ENCODE results near the gene TMEM50A.
"Not testable (repeated sequence)": the region's sequence is repeated elsewhere in the genome, so short reads cannot be mapped to it uniquely, and the experiment has no call there.

TMEM50A gene

DNA sequence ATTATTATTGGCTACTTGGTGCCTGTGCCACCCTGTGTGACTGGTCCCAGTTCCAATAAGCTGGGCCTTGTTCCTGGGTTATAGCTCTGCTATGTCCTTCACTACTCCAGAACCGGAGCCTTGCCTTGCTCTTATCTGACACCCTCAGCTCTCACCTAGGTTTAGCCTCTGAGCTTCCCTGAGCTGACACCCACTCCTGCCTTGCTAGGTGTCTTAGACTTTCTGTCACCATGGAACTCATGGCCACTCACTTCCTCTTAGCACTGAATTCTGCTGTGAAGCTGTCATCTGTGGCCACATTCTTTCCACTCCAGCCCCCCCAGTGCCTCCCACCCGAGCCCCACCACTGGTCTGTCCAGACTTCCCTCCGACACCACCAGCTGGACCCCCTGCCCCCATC, 51.6 kb downstream of the TMEM50A start:
- DNase-seq, result not testable (repeated sequence)

DNA sequence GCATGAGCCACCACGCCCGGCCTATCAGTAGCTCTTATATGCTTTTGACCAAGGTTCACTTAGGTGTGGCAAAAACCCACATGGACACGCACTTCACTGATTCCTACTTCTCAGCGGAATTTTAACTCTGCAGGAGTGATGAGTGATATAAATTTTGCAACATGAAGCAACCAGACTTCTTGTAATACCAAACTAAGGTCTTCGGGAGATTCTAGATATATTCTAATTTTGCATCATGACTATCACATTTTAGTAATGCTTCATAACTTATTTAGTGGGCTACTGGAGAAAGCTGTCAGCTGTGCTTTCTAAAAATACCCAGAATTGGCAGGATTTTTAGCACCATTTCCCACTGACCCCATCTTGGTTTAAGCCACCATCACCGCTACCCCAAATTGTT, 54.7 kb downstream of the TMEM50A start:
- no peak for DNase-seq

DNA sequence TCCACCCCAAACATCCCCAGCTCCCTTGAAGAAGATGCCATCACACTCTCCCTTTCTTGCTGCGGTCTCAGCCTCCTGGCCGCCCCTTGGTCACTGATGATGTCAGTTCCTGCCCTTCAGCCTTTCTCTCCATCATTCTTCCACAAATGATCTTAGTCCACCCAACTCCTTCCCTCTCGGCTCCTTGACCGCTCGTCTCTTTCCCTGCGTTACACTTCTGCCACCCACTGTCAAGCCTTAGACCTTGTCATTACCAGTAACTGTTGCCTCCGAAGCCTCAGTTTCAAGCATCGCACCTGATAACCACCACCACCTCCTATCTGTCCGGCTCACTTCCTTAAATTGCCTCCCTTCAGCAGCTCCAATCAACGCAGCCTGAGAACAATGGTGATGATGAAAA, 59.4 kb downstream of the TMEM50A start:
- DNase-seq, result not testable (repeated sequence)

DNA sequence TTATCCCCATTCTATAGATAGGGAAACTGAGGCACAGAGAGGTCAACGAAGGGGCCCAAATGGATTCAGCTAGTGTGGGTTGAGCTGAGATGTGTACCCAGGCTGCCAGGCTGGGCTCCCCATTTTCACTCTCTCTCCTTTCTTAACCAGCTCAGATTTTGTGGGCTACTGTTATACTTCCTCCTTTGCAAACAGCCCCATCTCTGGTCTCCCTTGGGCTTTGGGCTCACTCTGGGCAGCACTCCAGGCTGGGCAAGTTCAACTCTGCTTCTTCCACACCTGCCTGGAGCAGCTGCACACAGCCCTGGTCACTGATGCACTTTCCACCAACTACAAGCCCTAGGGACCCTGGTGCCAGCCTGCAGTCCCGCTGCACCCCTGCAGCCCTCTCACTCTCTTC, 59.9 kb downstream of the TMEM50A start:
- DNase-seq, result not testable (repeated sequence)

DNA sequence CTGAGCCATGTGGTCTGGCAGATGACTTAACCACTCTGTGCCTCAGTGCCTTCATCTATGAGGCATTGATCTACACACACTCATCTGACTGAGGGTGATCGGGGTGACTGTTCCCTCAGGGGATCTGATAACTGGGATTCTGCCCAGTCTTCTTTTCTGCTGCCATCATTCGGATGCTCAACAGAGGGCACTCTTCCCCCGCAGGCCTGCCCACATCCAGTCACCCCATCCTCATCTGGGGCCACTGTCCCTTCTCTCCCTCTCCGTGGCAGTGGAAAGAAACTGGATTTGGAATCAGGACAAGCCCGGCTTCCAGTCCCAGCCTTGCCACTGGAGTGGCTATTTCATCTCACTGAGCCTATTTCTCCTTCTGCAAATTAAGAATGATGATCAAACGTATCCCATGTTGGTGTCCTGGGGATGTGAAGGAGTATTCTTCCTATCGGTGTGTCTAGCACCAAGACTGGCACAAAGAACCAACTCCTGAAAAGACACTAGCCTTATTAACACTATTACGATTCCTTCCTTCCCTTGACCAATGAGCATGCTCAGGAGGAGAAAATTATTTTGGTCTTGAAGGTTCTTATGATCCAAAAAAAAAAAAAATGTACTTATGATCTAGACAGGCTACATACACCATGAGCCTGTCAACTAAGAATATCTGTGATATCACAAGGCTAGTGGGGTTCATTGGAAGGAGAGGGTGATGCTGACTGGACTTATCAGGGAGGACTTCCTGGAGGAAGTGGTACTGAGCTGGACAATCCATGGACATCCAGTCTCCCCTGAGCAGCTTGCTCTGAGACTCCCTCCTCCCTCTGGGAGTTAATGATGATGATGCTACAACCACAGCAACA, 65.0 kb downstream of the TMEM50A start:
- DNase-seq, result peak; percentile 16

DNA sequence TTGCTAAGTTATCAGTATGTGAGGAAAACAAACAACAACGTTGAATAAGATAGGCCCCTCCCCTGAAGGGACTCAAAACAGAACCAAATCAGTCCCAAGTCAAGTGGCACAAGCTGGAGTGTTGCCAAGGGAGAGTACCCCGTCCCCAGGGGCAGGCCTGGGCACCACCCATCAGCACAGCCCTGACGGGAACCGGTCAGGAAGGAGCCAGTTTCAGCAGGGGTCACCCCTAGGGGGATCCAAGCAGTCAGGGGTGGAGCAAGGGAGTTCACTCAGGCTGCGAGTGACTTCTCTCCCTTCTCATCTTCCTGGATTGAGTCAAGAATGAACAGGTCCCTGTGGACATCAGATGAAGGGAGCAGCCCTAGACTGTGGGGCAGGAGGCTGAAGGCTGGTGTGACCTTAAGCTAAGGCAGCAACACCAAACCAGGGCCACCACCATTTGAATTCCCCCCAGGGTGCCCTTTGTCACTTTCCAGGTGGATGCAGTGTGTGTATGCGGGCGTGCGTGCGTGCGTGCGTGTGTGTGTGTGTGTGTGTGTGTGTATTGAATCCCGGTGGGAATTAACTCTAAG, 67.7 kb downstream of the TMEM50A start:
- DNase-seq, result not testable (repeated sequence)

DNA sequence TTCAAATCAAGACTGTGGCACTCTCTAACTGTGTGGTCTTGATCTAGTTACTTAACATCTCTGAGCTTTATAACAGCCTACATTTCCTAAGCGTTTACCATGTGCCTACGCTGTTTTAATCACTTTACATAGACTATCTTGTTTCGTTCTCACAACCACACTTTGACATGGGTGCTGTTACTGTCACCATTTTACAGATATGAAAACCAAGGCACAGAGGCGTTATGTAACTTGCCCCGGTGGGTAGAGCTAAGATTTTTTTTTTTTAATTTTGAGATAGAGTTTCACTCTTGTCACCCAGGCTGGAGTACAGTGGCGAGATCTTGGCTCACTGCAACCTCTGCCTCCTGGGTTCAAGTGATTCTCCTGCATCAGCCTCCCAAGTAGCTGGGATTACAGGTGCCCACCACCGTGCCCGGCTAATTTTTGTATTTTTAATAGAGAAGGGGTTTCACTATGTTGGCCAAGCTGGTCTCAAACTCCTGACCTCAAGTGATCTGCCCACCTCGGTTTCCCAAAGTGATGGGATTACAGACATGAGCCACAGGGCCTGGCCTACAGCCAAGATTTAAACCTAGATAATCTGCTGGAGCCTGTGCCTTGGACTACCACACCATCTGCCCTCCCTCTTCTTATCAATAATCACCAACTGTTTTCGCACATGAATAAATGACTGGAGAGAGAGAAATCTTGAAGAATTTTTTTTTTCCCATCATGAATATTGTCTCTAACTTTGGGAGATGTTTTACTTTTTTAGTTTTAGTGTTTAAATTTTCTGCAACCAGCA, 71.7 kb downstream of the TMEM50A start:
- not testable (repeated sequence) for DNase-seq

Measured in stimulated activated CD4-positive, alpha-beta T cell treated with anti-CD3 and anti-CD28 coated beads, Interleukin-15, amount 100 ng/mL, for 24 hours (primary cell).